Neural progenitor cell (in vitro differentiated cells): ENCODE data around the gene PXDN. TPM values are rescaled to one million over a fixed set of nuclear protein-coding genes. Genes with fewer than 3 reads are reported as not detected.

Experiments used
- DNase-seq: peaks from one replicate; pipeline ENCODE4 v3.0.0-alpha.2; 2016; ENCODE audit warnings: low spot score
- H2AFZ ChIP-seq: fragments of 200-600 bp; sonication (generic); replicated peaks from 2 replicates; pipeline ENCODE4 v1.6.1; 2016; ENCODE audit warnings: antibody characterized with exemption
- H3F3A ChIP-seq: fragments of 200-600 bp; sonication (generic); 2 replicates; pipeline ENCODE4 v1.6.1; 2016; ENCODE audit warnings: antibody characterized with exemption, low read depth
- H3K27ac ChIP-seq: fragments of 200-600 bp; sonication (generic); 2 replicates; pipeline ENCODE4 v1.5.1; 2016; ENCODE audit warnings: mild to moderate bottlenecking
- H3K27me3 ChIP-seq: fragments of 200-600 bp; sonication (generic); 2 replicates; pipeline ENCODE4 v1.6.1; 2016; ENCODE audit warnings: mild to moderate bottlenecking, moderate library complexity
- H3K36me3 ChIP-seq: fragments of 200-600 bp; sonication (generic); 2 replicates; pipeline ENCODE4 v1.5.1; 2016
- H3K4me1 ChIP-seq: fragments of 200-600 bp; sonication (generic); 2 replicates; pipeline ENCODE4 v1.6.1; 2016; ENCODE audit warnings: mixed run types
- H3K4me2 ChIP-seq: fragments of 200-600 bp; sonication (generic); 2 replicates; pipeline ENCODE4 v1.6.1; 2016
- H3K4me3 ChIP-seq: fragments of 200-600 bp; sonication (generic); 2 replicates; pipeline ENCODE4 v1.5.1; 2016
- H3K79me2 ChIP-seq: fragments of 200-600 bp; sonication (generic); 2 replicates; pipeline ENCODE4 v1.6.1; 2016; ENCODE audit warnings: low read depth
- H3K9ac ChIP-seq: fragments of 200-600 bp; sonication (generic); 2 replicates; pipeline ENCODE4 v1.6.1; 2016
- H3K9me3 ChIP-seq: fragments of 200-600 bp; sonication (generic); 2 replicates; pipeline ENCODE4 v1.5.1; 2016; ENCODE audit warnings: low read depth
- H4K20me1 ChIP-seq: fragments of 200-600 bp; sonication (generic); 2 replicates; pipeline ENCODE4 v1.6.1; 2016; ENCODE audit warnings: low read depth
- H3K27ac Mint-ChIP-seq: 3 replicates; pipeline ENCODE4 v1.8.0; 2021; ENCODE audit warnings: mixed read lengths
- H3K27me3 Mint-ChIP-seq: 2 replicates; pipeline ENCODE4 v1.8.0; 2022; ENCODE audit warnings: low read depth, mild to moderate bottlenecking, inconsistent platforms, moderate library complexity, mixed read lengths; ENCODE audit not compliant: insufficient read depth
- H3K36me3 Mint-ChIP-seq: 3 replicates; pipeline ENCODE4 v1.8.0; 2021; ENCODE audit warnings: mixed read lengths
- H3K4me1 Mint-ChIP-seq: 3 replicates; pipeline ENCODE4 v1.8.0; 2021; ENCODE audit warnings: mixed read lengths
- H3K4me3 Mint-ChIP-seq: 3 replicates; pipeline ENCODE4 v1.8.0; 2021; ENCODE audit warnings: mild to moderate bottlenecking, moderate library complexity, mixed read lengths
- H3K9me3 Mint-ChIP-seq: 3 replicates; pipeline ENCODE4 v1.8.0; 2020; ENCODE audit warnings: mixed read lengths
- CTCF ChIP-seq: fragments of 200-600 bp; sonication (generic); IDR thresholded peaks from 2 replicates; pipeline ENCODE4 v1.5.1; 2017; ENCODE audit warnings: antibody characterized with exemption, mild to moderate bottlenecking
- EZH2 ChIP-seq: fragments of 200-600 bp; sonication (generic); IDR thresholded peaks from 2 replicates; pipeline ENCODE4 v1.6.1; 2017; ENCODE audit warnings: antibody characterized with exemption, mild to moderate bottlenecking, moderate library complexity
- EZH2phosphoT487 ChIP-seq: fragments of 200-600 bp; sonication (generic); IDR thresholded peaks from 2 replicates; pipeline ENCODE4 v1.6.1; 2017; ENCODE audit warnings: antibody characterized with exemption
- total RNA-seq: library from RNA; depleted of rRNA; stranded (reverse); fragments of >200 nt; gene quantifications from 2 replicates; pipeline ENCODE4 v1.2.3, GENCODE V29; 2015; ENCODE audit warnings: low replicate concordance

Gene PXDN
- total RNA-seq, 1 donor from 2014 or later: 118 TPM

- peaks cover 38% of the 10 kb centered on the region for H3K4me1 Mint-ChIP-seq
- H3K9ac ChIP-seq: no peak overlapping the region
- H3K4me2 ChIP-seq: no peak overlapping the region
- DNase-seq: peak; percentile 27
- H3K4me3 Mint-ChIP-seq: peak overlapping the region; percentile 36
- no peak overlapping the region for H2AFZ ChIP-seq
- peak overlapping the region; percentile 81 for H3K27ac Mint-ChIP-seq
- no peaks in the 10 kb centered on the region for H3K27me3 ChIP-seq
- TF ChIP-seq EZH2: no peak
- TF ChIP-seq CTCF: no peak
- no peak for TF ChIP-seq EZH2phosphoT487
- H4K20me1 ChIP-seq: peaks cover 37% of the 10 kb centered on the region
- H3K9me3 ChIP-seq: no peaks in the 10 kb centered on the region
- H3K4me3 ChIP-seq: no peak overlapping the region
- no peaks in the 10 kb centered on the region for H3F3A ChIP-seq
- H3K36me3 Mint-ChIP-seq: peaks cover 15% of the 10 kb centered on the region
- no peaks in the 10 kb centered on the region for H3K4me1 ChIP-seq
- no peak overlapping the region for H3K27ac ChIP-seq
- no peaks in the 10 kb centered on the region for H3K27me3 Mint-ChIP-seq
- H3K79me2 ChIP-seq: no peaks in the 10 kb centered on the region
- H3K36me3 ChIP-seq: no peaks in the 10 kb centered on the region
- H3K9me3 Mint-ChIP-seq: no peaks in the 10 kb centered on the region
Observed at GRCh38 chr2:1685957-1686783, 58.1 kb downstream of the PXDN start.

GRCh38 chr2:1685078-1685956, 59.0 kb downstream of the PXDN start:
- H3K36me3 ChIP-seq: no peaks in the 10 kb centered on the region
- peak overlapping the region; percentile 66 for H3K27ac Mint-ChIP-seq
- no peak for TF ChIP-seq EZH2phosphoT487
- no peak for TF ChIP-seq EZH2
- no peak for TF ChIP-seq CTCF

GRCh38 chr2:1683297-1683696, 61.0 kb downstream of the PXDN start:
- Histone ChIP-seq H3K27me3 (no peaks in the 10 kb centered on the region), H3K4me1 (no peaks in the 10 kb centered on the region), H3K27ac (no peak overlapping the region), H3K79me2 (no peaks in the 10 kb centered on the region), H2AFZ (no peak overlapping the region), H3F3A (no peaks in the 10 kb centered on the region), H3K9ac (no peak overlapping the region), H3K4me2 (no peak overlapping the region), H4K20me1 (peaks cover 17% of the 10 kb centered on the region), H3K4me3 (no peak overlapping the region), H3K36me3 (no peaks in the 10 kb centered on the region), H3K9me3 (no peaks in the 10 kb centered on the region)
- peaks cover 11% of the 10 kb centered on the region for H3K36me3 Mint-ChIP-seq
- no peak for DNase-seq
- H3K4me3 Mint-ChIP-seq: no peak overlapping the region
- no peaks in the 10 kb centered on the region for H3K27me3 Mint-ChIP-seq
- H3K9me3 Mint-ChIP-seq: no peaks in the 10 kb centered on the region
- no peak for TF ChIP-seq EZH2
- no peak for TF ChIP-seq EZH2phosphoT487
- no peak for TF ChIP-seq CTCF
- no peak overlapping the region for H3K27ac Mint-ChIP-seq
- H3K4me1 Mint-ChIP-seq: peaks cover 26% of the 10 kb centered on the region

More at GRCh38 chr2:1685078-1685956, 59.0 kb downstream of the PXDN start:
- no peak overlapping the region for H3K4me3 Mint-ChIP-seq
- H3K27me3 Mint-ChIP-seq: no peaks in the 10 kb centered on the region
- DNase-seq: no peak
- Histone ChIP-seq H3K9ac (no peak overlapping the region), H3K4me1 (no peaks in the 10 kb centered on the region), H4K20me1 (peaks cover 34% of the 10 kb centered on the region), H3K79me2 (no peaks in the 10 kb centered on the region), H3K4me2 (no peak overlapping the region), H2AFZ (no peak overlapping the region), H3K4me3 (no peak overlapping the region), H3K27ac (no peak overlapping the region), H3K9me3 (no peaks in the 10 kb centered on the region), H3K27me3 (no peaks in the 10 kb centered on the region), H3F3A (no peaks in the 10 kb centered on the region)
- no peaks in the 10 kb centered on the region for H3K9me3 Mint-ChIP-seq
- H3K4me1 Mint-ChIP-seq: peaks cover 38% of the 10 kb centered on the region
- H3K36me3 Mint-ChIP-seq: peaks cover 15% of the 10 kb centered on the region
